Uterus (tissue), 2 donors: Measurements from ENCODE around the gene NR2F2.

Experiments used
- CTCF ChIP-seq, 4 experiments: fragments of 200-600 bp in 2 of 4; fragments of 450-650 bp in 2 of 4; sonication (generic) in 2 of 4; IDR thresholded peaks; one replicate each; pipeline ENCODE4 v1.5.1; 2016 to 2019; ENCODE audit warnings: antibody characterized with exemption in 4 of 4, mild to moderate bottlenecking in 2 of 4, moderate library complexity in 1 of 4
- POLR2A ChIP-seq, 2 donors: fragments of 450-650 bp; IDR thresholded peaks; one replicate each; pipeline ENCODE4 v1.6.1; 2016; ENCODE audit warnings: antibody characterized with exemption in 2 of 2, mild to moderate bottlenecking in 1 of 2, moderate library complexity in 1 of 2

- TF ChIP-seq CTCF (IDR thresholded peaks at IDR 0.05), result no peak
- no peak for TF ChIP-seq POLR2A (IDR thresholded peaks at IDR 0.05)
Measured at GRCh38 chr15:96363707-96364106, 33.2 kb downstream of the NR2F2 start.
